ENCODE measurements around the gene FRMD1.

FRMD1 gene

GRCh38 chr6:168126566-168127383, 47.8 kb upstream of the FRMD1 start:
- no peaks in the 10 kb centered on the region for H4K20me1 ChIP-seq (ENCODE audit: control insufficient read depth, insufficient read depth, low read depth, low read length)
- H3K36me3 ChIP-seq (ENCODE audit: control insufficient read depth, low read length) = no peaks in the 10 kb centered on the region
- no peaks in the 10 kb centered on the region for H3F3A ChIP-seq (ENCODE audit: control insufficient read depth, insufficient read depth)
- H3K4me2 ChIP-seq (ENCODE audit: low read length) = no peak overlapping the region
- no peak overlapping the region for H3K4me3 ChIP-seq (ENCODE audit: low read length)
- H3K9me2 ChIP-seq (replicated peaks; ENCODE audit: control insufficient read depth, low read length) = no peaks in the 10 kb centered on the region
- no peaks in the 10 kb centered on the region for H3K9me3 ChIP-seq (ENCODE audit: control insufficient read depth, insufficient read depth, low read length)
- no peaks in the 10 kb centered on the region for H3K79me2 ChIP-seq (ENCODE audit: control insufficient read depth, low read length)
- H3K4me1 ChIP-seq (ENCODE audit: control insufficient read depth, low read length) = no peaks in the 10 kb centered on the region
- H3K27ac ChIP-seq (ENCODE audit: low read depth, low read length) = no peak overlapping the region
- no peak for TF ChIP-seq EZH2phosphoT487 (IDR thresholded peaks at IDR 0.05; ENCODE audit: borderline replicate concordance, low read length)
- TF ChIP-seq CTCF (IDR thresholded peaks at IDR 0.05; ENCODE audit: low read depth, low read length, poor library complexity, severe bottlenecking) = no peak
- no peaks in the 10 kb centered on the region for H3K27me3 ChIP-seq (ENCODE audit: control insufficient read depth, low read length)

- H3K27me3 ChIP-seq (ENCODE audit: control insufficient read depth, low read length) = no peaks in the 10 kb centered on the region
- H3K4me1 ChIP-seq (ENCODE audit: control insufficient read depth, low read length) = no peaks in the 10 kb centered on the region
- no peak overlapping the region for H3K4me2 ChIP-seq (ENCODE audit: low read length)
- no peaks in the 10 kb centered on the region for H3K36me3 ChIP-seq (ENCODE audit: control insufficient read depth, low read length)
- no peaks in the 10 kb centered on the region for H4K20me1 ChIP-seq (ENCODE audit: control insufficient read depth, insufficient read depth, low read depth, low read length)
- H3K27ac ChIP-seq (ENCODE audit: low read depth, low read length) = no peak overlapping the region
- H3F3A ChIP-seq (ENCODE audit: control insufficient read depth, insufficient read depth) = no peaks in the 10 kb centered on the region
- no peaks in the 10 kb centered on the region for H3K9me2 ChIP-seq (replicated peaks; ENCODE audit: control insufficient read depth, low read length)
- no peaks in the 10 kb centered on the region for H3K9me3 ChIP-seq (ENCODE audit: control insufficient read depth, insufficient read depth, low read length)
- H3K4me3 ChIP-seq (ENCODE audit: low read length) = no peak overlapping the region
- TF ChIP-seq CTCF (IDR thresholded peaks at IDR 0.05; ENCODE audit: low read depth, low read length, poor library complexity, severe bottlenecking) = no peak
- TF ChIP-seq EZH2phosphoT487 (IDR thresholded peaks at IDR 0.05; ENCODE audit: borderline replicate concordance, low read length) = no peak
- H3K79me2 ChIP-seq (ENCODE audit: control insufficient read depth, low read length) = no peaks in the 10 kb centered on the region
These were observed 46.5 kb upstream of the FRMD1 start for GRCh38 chr6:168125429-168126001.

GRCh38 chr6:168124921-168125320, 45.9 kb upstream of the FRMD1 start:
- H3K79me2 ChIP-seq (ENCODE audit: control insufficient read depth, low read length) = no peaks in the 10 kb centered on the region
- H4K20me1 ChIP-seq (ENCODE audit: control insufficient read depth, insufficient read depth, low read depth, low read length) = no peaks in the 10 kb centered on the region
- H3K9me3 ChIP-seq (ENCODE audit: control insufficient read depth, insufficient read depth, low read length) = no peaks in the 10 kb centered on the region
- no peak overlapping the region for H3K4me3 ChIP-seq (ENCODE audit: low read length)
- no peaks in the 10 kb centered on the region for H3K36me3 ChIP-seq (ENCODE audit: control insufficient read depth, low read length)
- H3K27ac ChIP-seq (ENCODE audit: low read depth, low read length) = no peak overlapping the region
- no peaks in the 10 kb centered on the region for H3F3A ChIP-seq (ENCODE audit: control insufficient read depth, insufficient read depth)
- no peaks in the 10 kb centered on the region for H3K27me3 ChIP-seq (ENCODE audit: control insufficient read depth, low read length)
- TF ChIP-seq EZH2phosphoT487 (IDR thresholded peaks at IDR 0.05; ENCODE audit: borderline replicate concordance, low read length) (no peak), CTCF (IDR thresholded peaks at IDR 0.05; ENCODE audit: low read depth, low read length, poor library complexity, severe bottlenecking) (no peak)
- no peaks in the 10 kb centered on the region for H3K9me2 ChIP-seq (replicated peaks; ENCODE audit: control insufficient read depth, low read length)
- H3K4me1 ChIP-seq (ENCODE audit: control insufficient read depth, low read length) = no peaks in the 10 kb centered on the region
- H3K4me2 ChIP-seq (ENCODE audit: low read length) = no peak overlapping the region

Data from DOHH2 (cell line).